IPS-20b (cell line): ENCODE measurements around the gene SSR1.
A peak's percentile ranks its signal among the peaks of the same experiment; 100 is the strongest.

Source experiments
- H3K27ac ChIP-seq: one replicate; pipeline ENCODE4 v1.5.1; 2013; ENCODE audit warnings: low read length
- H3K27me3 ChIP-seq: 2 replicates; pipeline ENCODE4 v1.6.1; 2013; ENCODE audit warnings: mild to moderate bottlenecking, low read length, inconsistent platforms; ENCODE audit not compliant: insufficient read depth
- H3K36me3 ChIP-seq: 2 replicates; pipeline ENCODE4 v1.6.1; 2013; ENCODE audit warnings: low read depth, mild to moderate bottlenecking, inconsistent platforms, low read length, moderate library complexity; ENCODE audit not compliant: insufficient read depth
- H3K4me1 ChIP-seq: 2 replicates; pipeline ENCODE4 v1.6.1; 2013; ENCODE audit warnings: mild to moderate bottlenecking, control low read depth, inconsistent platforms, low read length, moderate library complexity; ENCODE audit not compliant: insufficient read depth
- H3K4me3 ChIP-seq: 2 replicates; pipeline ENCODE4 v1.5.1; 2013; ENCODE audit warnings: mild to moderate bottlenecking, low read length, inconsistent platforms
- H3K9ac ChIP-seq: 2 replicates; pipeline ENCODE4 v1.6.1; 2013; ENCODE audit warnings: low read depth, mild to moderate bottlenecking, inconsistent platforms, low read length, moderate library complexity
- H3K9me3 ChIP-seq: 2 replicates; pipeline ENCODE4 v1.6.1; 2013; ENCODE audit warnings: mild to moderate bottlenecking, low read depth, low read length, inconsistent platforms; ENCODE audit not compliant: insufficient read depth

SSR1 gene

GRCh38 chr6:7261852-7262461 lies 51.0 kb downstream of the SSR1 start:
- H3K27ac ChIP-seq, result no peak overlapping the region
- peaks cover 8% of the 10 kb centered on the region; the same call in 1 of the 2 replicates for H3K4me1 ChIP-seq
- H3K36me3 ChIP-seq, result no peaks in the 10 kb centered on the region
- no peaks in the 10 kb centered on the region for H3K9me3 ChIP-seq
- H3K4me3 ChIP-seq, result peak overlapping the region; percentile 86
- H3K27me3 ChIP-seq, result peaks cover 5% of the 10 kb centered on the region; the same call in 1 of the 2 replicates
- peak overlapping the region; percentile 82; the same call in 1 of the 2 replicates for H3K9ac ChIP-seq

- Histone ChIP-seq H3K4me1 (peaks cover 8% of the 10 kb centered on the region; the same call in 1 of the 2 replicates), H3K9me3 (0 out of 2 replicates have a peak, but pooled peaks cover 3% of the 10 kb centered on the region), H3K4me3 (peak overlapping the region; percentile 86), H3K27ac (no peak overlapping the region), H3K9ac (peak overlapping the region; percentile 82), H3K27me3 (peaks cover 5% of the 10 kb centered on the region; the same call in 1 of the 2 replicates), H3K36me3 (no peaks in the 10 kb centered on the region)
These were observed 51.8 kb downstream of the SSR1 start for GRCh38 chr6:7261032-7261841.

- Histone ChIP-seq H3K9me3 (peaks cover 11% of the 10 kb centered on the region), H3K9ac (peak overlapping the region; percentile 82), H3K4me3 (peak overlapping the region; percentile 86), H3K27me3 (peaks cover 5% of the 10 kb centered on the region; the same call in 1 of the 2 replicates), H3K4me1 (peaks cover 8% of the 10 kb centered on the region; the same call in 1 of the 2 replicates), H3K36me3 (no peaks in the 10 kb centered on the region), H3K27ac (no peak overlapping the region)
These were observed 52.5 kb downstream of the SSR1 start for GRCh38 chr6:7260291-7261031.

- Histone ChIP-seq H3K9me3 (peaks cover 13% of the 10 kb centered on the region), H3K4me1 (peaks cover 8% of the 10 kb centered on the region; the same call in 1 of the 2 replicates), H3K9ac (no peak overlapping the region), H3K27ac (no peak overlapping the region), H3K36me3 (no peaks in the 10 kb centered on the region), H3K27me3 (peaks cover 5% of the 10 kb centered on the region; the same call in 1 of the 2 replicates), H3K4me3 (no peak overlapping the region)
These were observed 54.7 kb downstream of the SSR1 start for GRCh38 chr6:7258231-7258763.

GRCh38 chr6:7257521-7258230 lies 55.3 kb downstream of the SSR1 start:
- no peak overlapping the region for H3K9ac ChIP-seq
- peaks cover 13% of the 10 kb centered on the region for H3K9me3 ChIP-seq
- no peak overlapping the region for H3K4me3 ChIP-seq
- H3K27me3 ChIP-seq, result peaks cover 5% of the 10 kb centered on the region; the same call in 1 of the 2 replicates
- H3K36me3 ChIP-seq, result no peaks in the 10 kb centered on the region
- no peak overlapping the region for H3K27ac ChIP-seq
- H3K4me1 ChIP-seq, result peaks cover 8% of the 10 kb centered on the region; the same call in 1 of the 2 replicates

DNA sequence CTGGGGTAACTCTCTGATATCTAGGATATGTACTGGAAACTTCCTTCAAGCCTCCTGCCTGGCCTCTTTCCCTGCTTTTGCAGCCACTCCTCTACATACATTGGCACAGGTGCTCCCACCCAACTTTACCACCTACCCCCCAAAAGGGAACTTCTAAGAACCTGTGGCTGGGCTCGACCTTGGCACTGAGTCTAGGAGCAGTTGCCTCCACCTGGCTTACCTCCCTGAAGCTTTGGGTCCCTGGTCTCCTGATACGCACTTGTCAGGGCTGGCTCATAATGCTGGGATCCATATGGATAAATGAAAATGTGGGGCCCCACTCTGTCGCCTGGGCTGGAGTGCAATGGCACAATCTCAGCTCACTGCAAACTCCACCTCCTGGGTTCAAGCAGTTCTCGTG lies 56.2 kb downstream of the SSR1 start:
- Histone ChIP-seq H3K4me3 (no peak overlapping the region), H3K9ac (no peak overlapping the region), H3K36me3 (no peaks in the 10 kb centered on the region), H3K27ac (no peak overlapping the region), H3K27me3 (peaks cover 5% of the 10 kb centered on the region; the same call in 1 of the 2 replicates), H3K4me1 (peaks cover 8% of the 10 kb centered on the region; the same call in 1 of the 2 replicates), H3K9me3 (peaks cover 13% of the 10 kb centered on the region)

GRCh38 chr6:7255918-7256317 lies 57.1 kb downstream of the SSR1 start:
- Histone ChIP-seq H3K9me3 (peaks cover 13% of the 10 kb centered on the region), H3K4me1 (peaks cover 8% of the 10 kb centered on the region; the same call in 1 of the 2 replicates), H3K9ac (no peak overlapping the region), H3K27ac (no peak overlapping the region), H3K4me3 (no peak overlapping the region), H3K36me3 (no peaks in the 10 kb centered on the region), H3K27me3 (peaks cover 5% of the 10 kb centered on the region; the same call in 1 of the 2 replicates)

DNA sequence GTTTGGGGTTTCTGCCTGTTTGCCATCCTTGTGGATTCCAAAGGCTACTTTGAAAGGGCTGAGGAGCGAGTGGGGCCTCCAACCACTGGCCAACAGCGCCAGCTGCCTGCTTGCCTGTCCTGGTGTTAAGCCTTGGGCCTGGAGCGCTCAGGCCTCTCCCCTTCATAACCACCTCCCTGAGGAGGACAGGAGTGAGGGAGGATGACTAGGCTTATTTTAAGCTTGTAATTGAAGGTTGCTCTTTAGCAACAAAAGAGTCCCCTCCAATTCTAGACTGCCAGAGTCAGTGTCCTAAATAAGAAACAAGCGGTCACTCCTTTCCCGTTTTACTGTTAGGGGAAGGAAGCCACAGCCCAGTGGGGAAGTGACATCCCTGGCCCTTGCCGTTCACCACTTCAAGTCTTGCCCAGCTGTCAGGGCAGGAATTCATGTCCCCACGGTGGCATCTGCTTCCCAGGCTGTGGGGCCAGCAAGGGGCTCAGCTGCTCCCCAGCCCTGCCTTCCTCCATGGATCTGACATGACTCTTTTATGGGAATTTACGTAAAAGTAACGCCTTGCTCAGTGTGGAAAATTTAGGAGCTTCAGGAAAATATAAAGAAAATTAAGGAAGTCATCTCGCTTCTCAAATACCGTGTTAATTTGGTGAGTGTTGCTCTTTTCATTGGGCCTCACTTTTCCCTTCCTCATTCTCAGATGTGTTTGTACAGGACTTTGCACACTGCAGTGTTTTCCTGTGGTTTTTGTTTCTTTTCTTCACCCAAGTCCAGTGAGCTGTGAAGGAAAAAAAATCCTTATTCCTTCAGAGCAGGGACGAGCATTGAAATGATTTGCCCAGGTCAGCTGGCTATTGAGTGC lies 57.8 kb downstream of the SSR1 start:
- Histone ChIP-seq H3K9me3 (peaks cover 13% of the 10 kb centered on the region), H3K36me3 (no peaks in the 10 kb centered on the region; the same call in 1 of the 2 replicates), H3K27ac (no peak overlapping the region), H3K4me3 (no peak overlapping the region), H3K27me3 (peaks cover 2% of the 10 kb centered on the region; the same call in 1 of the 2 replicates), H3K4me1 (peaks cover 1% of the 10 kb centered on the region; the same call in 1 of the 2 replicates), H3K9ac (no peak overlapping the region)

DNA sequence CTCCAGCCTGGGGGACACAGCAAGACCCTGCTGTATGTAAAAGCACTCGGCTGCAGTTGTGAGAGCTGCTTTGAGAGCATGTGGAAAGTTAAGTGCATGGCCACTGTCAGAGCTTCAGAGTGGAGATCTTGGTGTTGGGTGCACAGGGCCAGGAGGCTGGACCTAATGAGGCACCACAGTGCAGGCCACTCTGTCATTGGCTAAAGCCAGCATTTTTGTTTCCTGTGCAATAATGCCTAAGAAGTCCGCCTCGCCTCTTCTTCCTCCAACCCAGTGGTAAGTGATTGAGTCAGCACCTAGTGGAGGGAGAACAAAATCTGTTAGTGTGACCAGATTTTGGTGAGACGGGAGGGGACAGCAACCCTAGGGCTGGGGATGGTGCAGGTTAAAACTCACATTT lies 60.6 kb downstream of the SSR1 start:
- Histone ChIP-seq H3K9me3 (peaks cover 13% of the 10 kb centered on the region), H3K36me3 (peaks cover 24% of the 10 kb centered on the region), H3K27me3 (no peaks in the 10 kb centered on the region), H3K4me1 (no peaks in the 10 kb centered on the region), H3K9ac (no peak overlapping the region), H3K27ac (no peak overlapping the region), H3K4me3 (no peak overlapping the region)

DNA sequence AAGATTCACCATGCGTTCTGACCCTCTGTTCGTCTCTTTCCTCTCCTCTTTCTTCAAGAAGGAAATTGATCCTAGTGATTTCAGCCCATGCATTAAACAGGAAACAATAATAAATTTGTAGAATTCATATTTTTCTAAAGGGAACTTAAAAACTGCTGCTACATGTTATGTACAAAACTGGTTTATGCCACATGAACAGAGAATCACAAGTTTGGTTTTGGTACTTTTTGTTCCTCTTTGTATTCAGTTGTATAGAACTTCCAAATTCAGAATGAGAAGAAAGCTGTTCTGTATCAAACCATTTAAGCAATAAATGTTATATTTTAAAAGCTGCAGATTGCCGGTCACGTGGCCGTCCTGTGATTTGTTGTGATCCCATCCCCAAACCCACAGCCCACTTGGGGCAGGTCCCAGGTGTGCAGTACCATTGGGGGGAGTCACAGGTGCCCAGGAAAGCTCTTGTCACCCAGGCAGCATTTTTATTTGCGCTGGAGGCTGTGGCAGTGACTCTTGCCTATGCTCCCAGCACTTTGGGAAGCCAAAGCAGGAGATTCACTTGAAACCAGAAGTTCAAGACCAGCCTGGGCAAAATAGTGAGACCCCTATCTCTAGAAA lies 61.2 kb downstream of the SSR1 start:
- Histone ChIP-seq H3K27me3 (no peaks in the 10 kb centered on the region), H3K4me3 (no peak overlapping the region), H3K9me3 (peaks cover 13% of the 10 kb centered on the region), H3K4me1 (no peaks in the 10 kb centered on the region), H3K9ac (no peak overlapping the region), H3K36me3 (peaks cover 29% of the 10 kb centered on the region), H3K27ac (no peak overlapping the region)
